ENCODE data around the gene UAP1L1. TPM values are rescaled to one million over a fixed set of nuclear protein-coding genes. Genes with fewer than 3 reads are reported as not detected.

The UAP1L1 gene
- polyA plus RNA-seq, 1 donor from 2014 or later: 0.21 TPM

DNA sequence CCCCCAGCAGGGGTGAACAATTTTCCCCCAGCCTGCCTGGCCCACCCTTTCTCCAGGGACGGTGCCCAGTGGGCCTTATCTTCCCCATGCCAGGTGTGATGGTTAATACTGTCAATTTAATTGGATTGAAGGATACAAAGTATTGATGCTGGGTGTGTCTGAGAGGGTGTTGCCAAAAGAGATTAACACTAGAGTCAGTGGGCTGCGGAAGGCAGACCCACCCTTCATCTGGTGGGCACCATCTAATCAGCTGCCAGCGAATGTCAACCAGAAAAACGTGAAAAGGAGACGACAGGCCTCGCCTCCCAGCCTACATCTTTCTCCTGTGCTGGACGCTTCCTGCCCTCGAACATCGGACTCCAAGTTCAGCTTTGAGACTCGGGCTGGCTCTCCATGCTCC, 39.8 kb upstream of the UAP1L1 start:
- Histone ChIP-seq H3K9me3 (ENCODE audit: low read length) (no peaks in the 10 kb centered on the region), H4K20me1 (ENCODE audit: insufficient read depth) (no peaks in the 10 kb centered on the region), H3K9ac (ENCODE audit: low read length) (no peak overlapping the region), H3K79me2 (replicated peaks; ENCODE audit: insufficient read depth, low read length) (no peaks in the 10 kb centered on the region), H2AFZ (ENCODE audit: low read depth, low read length) (no peak overlapping the region), H3K4me2 (ENCODE audit: low read length) (no peak overlapping the region), H3K27ac (ENCODE audit: low read length) (no peak overlapping the region), H3K9me2 (ENCODE audit: insufficient read depth, low read length) (no peaks in the 10 kb centered on the region), H3K4me3 (ENCODE audit: low read length) (no peak overlapping the region), H3K27me3 (ENCODE audit: insufficient read depth, low read depth, low read length) (no peaks in the 10 kb centered on the region), H3F3A (ENCODE audit: insufficient read depth, low read length, poor library complexity, severe bottlenecking) (no peaks in the 10 kb centered on the region), H3K36me3 (ENCODE audit: insufficient read depth, low read length) (no peaks in the 10 kb centered on the region)
- TF ChIP-seq, protein P1, sequence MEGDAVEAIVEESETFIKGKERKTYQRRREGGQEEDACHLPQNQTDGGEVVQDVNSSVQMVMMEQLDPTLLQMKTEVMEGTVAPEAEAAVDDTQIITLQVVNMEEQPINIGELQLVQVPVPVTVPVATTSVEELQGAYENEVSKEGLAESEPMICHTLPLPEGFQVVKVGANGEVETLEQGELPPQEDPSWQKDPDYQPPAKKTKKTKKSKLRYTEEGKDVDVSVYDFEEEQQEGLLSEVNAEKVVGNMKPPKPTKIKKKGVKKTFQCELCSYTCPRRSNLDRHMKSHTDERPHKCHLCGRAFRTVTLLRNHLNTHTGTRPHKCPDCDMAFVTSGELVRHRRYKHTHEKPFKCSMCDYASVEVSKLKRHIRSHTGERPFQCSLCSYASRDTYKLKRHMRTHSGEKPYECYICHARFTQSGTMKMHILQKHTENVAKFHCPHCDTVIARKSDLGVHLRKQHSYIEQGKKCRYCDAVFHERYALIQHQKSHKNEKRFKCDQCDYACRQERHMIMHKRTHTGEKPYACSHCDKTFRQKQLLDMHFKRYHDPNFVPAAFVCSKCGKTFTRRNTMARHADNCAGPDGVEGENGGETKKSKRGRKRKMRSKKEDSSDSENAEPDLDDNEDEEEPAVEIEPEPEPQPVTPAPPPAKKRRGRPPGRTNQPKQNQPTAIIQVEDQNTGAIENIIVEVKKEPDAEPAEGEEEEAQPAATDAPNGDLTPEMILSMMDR (IDR thresholded peaks at IDR 0.05; ENCODE audit: poor library complexity, severe bottlenecking): no peak
- TF ChIP-seq MXI1 (conservative IDR thresholded peaks at IDR 0.05; ENCODE audit: poor library complexity, severe bottlenecking) (no peak), EZH2 (IDR thresholded peaks at IDR 0.05; ENCODE audit: borderline replicate concordance, insufficient read depth, low read length, poor library complexity, severe bottlenecking) (no peak), TAF1 (IDR thresholded peaks at IDR 0.05; ENCODE audit: low read depth) (no peak), EP300 (conservative IDR thresholded peaks at IDR 0.05; ENCODE audit: poor library complexity, severe bottlenecking) (no peak), RAD21 (conservative IDR thresholded peaks at IDR 0.05) (no peak), POLR2AphosphoS5 (IDR thresholded peaks at IDR 0.05) (no peak), SMC3 (conservative IDR thresholded peaks at IDR 0.05; ENCODE audit: poor library complexity) (no peak)
- TF ChIP-seq, protein P2, sequence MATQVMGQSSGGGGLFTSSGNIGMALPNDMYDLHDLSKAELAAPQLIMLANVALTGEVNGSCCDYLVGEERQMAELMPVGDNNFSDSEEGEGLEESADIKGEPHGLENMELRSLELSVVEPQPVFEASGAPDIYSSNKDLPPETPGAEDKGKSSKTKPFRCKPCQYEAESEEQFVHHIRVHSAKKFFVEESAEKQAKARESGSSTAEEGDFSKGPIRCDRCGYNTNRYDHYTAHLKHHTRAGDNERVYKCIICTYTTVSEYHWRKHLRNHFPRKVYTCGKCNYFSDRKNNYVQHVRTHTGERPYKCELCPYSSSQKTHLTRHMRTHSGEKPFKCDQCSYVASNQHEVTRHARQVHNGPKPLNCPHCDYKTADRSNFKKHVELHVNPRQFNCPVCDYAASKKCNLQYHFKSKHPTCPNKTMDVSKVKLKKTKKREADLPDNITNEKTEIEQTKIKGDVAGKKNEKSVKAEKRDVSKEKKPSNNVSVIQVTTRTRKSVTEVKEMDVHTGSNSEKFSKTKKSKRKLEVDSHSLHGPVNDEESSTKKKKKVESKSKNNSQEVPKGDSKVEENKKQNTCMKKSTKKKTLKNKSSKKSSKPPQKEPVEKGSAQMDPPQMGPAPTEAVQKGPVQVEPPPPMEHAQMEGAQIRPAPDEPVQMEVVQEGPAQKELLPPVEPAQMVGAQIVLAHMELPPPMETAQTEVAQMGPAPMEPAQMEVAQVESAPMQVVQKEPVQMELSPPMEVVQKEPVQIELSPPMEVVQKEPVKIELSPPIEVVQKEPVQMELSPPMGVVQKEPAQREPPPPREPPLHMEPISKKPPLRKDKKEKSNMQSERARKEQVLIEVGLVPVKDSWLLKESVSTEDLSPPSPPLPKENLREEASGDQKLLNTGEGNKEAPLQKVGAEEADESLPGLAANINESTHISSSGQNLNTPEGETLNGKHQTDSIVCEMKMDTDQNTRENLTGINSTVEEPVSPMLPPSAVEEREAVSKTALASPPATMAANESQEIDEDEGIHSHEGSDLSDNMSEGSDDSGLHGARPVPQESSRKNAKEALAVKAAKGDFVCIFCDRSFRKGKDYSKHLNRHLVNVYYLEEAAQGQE (IDR thresholded peaks at IDR 0.05; ENCODE audit: borderline replicate concordance): no peak

DNA sequence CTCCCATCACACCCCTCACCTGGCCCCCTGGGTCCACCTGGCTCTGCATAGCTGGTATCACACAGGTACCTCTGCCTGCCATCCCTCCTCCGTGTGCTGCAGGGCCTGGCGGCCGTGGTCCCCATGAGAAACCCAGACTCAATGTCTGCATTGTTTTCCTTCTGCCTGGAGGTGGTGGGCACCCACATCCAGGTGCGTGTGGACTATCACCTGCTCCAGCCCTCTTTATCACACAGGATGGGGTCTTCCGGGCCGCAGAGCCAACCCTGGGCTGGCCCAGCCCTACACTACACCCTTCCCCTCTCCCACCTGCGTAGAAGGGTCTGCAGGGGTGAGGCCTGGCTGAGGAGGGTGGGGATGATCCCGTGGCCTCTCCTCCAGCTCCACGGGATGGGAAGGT, 38.4 kb upstream of the UAP1L1 start:
- Histone ChIP-seq H3K4me2 (ENCODE audit: low read length) (no peak overlapping the region), H3K36me3 (ENCODE audit: insufficient read depth, low read length) (no peaks in the 10 kb centered on the region), H3K9me3 (ENCODE audit: low read length) (no peaks in the 10 kb centered on the region), H2AFZ (ENCODE audit: low read depth, low read length) (no peak overlapping the region), H3K79me2 (replicated peaks; ENCODE audit: insufficient read depth, low read length) (peaks cover 5% of the 10 kb centered on the region), H3K27ac (ENCODE audit: low read length) (no peak overlapping the region), H3K9ac (ENCODE audit: low read length) (no peak overlapping the region), H3K27me3 (ENCODE audit: insufficient read depth, low read depth, low read length) (no peaks in the 10 kb centered on the region), H4K20me1 (ENCODE audit: insufficient read depth) (no peaks in the 10 kb centered on the region), H3K9me2 (ENCODE audit: insufficient read depth, low read length) (no peaks in the 10 kb centered on the region), H3F3A (ENCODE audit: insufficient read depth, low read length, poor library complexity, severe bottlenecking) (no peaks in the 10 kb centered on the region), H3K4me3 (ENCODE audit: low read length) (no peak overlapping the region)
- TF ChIP-seq TAF1 (IDR thresholded peaks at IDR 0.05; ENCODE audit: low read depth): no peak
- no peak for TF ChIP-seq EZH2 (IDR thresholded peaks at IDR 0.05; ENCODE audit: borderline replicate concordance, insufficient read depth, low read length, poor library complexity, severe bottlenecking)
- no peak for TF ChIP-seq MXI1 (conservative IDR thresholded peaks at IDR 0.05; ENCODE audit: poor library complexity, severe bottlenecking)
- no peak for TF ChIP-seq POLR2AphosphoS5 (IDR thresholded peaks at IDR 0.05)

Data from neural cell (in vitro differentiated cells).